Right atrium auricular region (tissue), 2 donors: ENCODE measurements around the gene BRSK2. TPM values are rescaled to one million over a fixed set of nuclear protein-coding genes. Genes with fewer than 3 reads are reported as not detected.
"Not testable (repeated sequence)": the region's sequence is repeated elsewhere in the genome, so short reads cannot be mapped to it uniquely, and the experiment has no call there.

ENCODE experiments used
- DNase-seq: peaks from one replicate; pipeline ENCODE4 v3.0.0-alpha.2; 2019; ENCODE audit warnings: low spot score
- H3K27ac ChIP-seq, 2 donors: fragments of 200-600 bp; sonication (generic); 1 replicate in 1 of 2; 2 replicates in 1 of 2; pipeline ENCODE4 v1.5.1; 2016 to 2019
- H3K27me3 ChIP-seq, 2 donors: fragments of 200-600 bp; sonication (generic); one replicate each; pipeline versions ENCODE4 v1.5.1 to v1.6.0; 2017 to 2019
- H3K36me3 ChIP-seq: fragments of 200-600 bp; sonication (generic); one replicate; pipeline ENCODE4 v1.5.1; 2016
- H3K4me1 ChIP-seq, 2 donors: fragments of 200-600 bp; sonication (generic); one replicate each; pipeline versions ENCODE4 v1.5.1 to v1.6.0; 2017 to 2019
- H3K4me3 ChIP-seq, 2 donors: fragments of 200-600 bp; sonication (generic); 1 replicate in 1 of 2; 2 replicates in 1 of 2; pipeline ENCODE4 v1.5.1; 2017 to 2019; ENCODE audit warnings: mild to moderate bottlenecking in 1 of 2, moderate library complexity in 1 of 2
- H3K9me3 ChIP-seq, 2 donors: fragments of 200-600 bp; sonication (generic); one replicate each; pipeline ENCODE4 v1.5.1; 2019
- CTCF ChIP-seq, 2 donors: fragments of 200-600 bp; sonication (generic); IDR thresholded peaks; one replicate each; pipeline ENCODE4 v1.5.1; 2019; ENCODE audit warnings: antibody characterized with exemption in 2 of 2
- total RNA-seq, 2 donors: library from RNA; depleted of rRNA; stranded (reverse); fragments of >200 nt; gene quantifications; one replicate each; pipeline ENCODE4 v1.1.0, GENCODE V29; 2016

The BRSK2 gene
- total RNA-seq, 2 donors from 2014 or later, result 0.19 to 0.51 TPM

GRCh38 chr11:1353383-1354124 lies 36.2 kb upstream of the BRSK2 start:
- no peak for DNase-seq
- no peaks in the 10 kb centered on the region for H3K27me3 ChIP-seq
- H3K4me1 ChIP-seq, result no peaks in the 10 kb centered on the region

GRCh38 chr11:1354125-1354938 lies 35.4 kb upstream of the BRSK2 start:
- H3K36me3 ChIP-seq, result no peaks in the 10 kb centered on the region
- no peak for TF ChIP-seq CTCF (IDR thresholded peaks at IDR 0.05)
- H3K4me1 ChIP-seq, result no peaks in the 10 kb centered on the region
- H3K27me3 ChIP-seq, result no peaks in the 10 kb centered on the region
- H3K4me3 ChIP-seq, result no peak overlapping the region
- no peak overlapping the region for H3K27ac ChIP-seq
- no peak for DNase-seq
- H3K9me3 ChIP-seq, result no peaks in the 10 kb centered on the region

More at GRCh38 chr11:1353383-1354124, 36.2 kb upstream of the BRSK2 start:
- no peak overlapping the region for H3K4me3 ChIP-seq
- no peaks in the 10 kb centered on the region for H3K9me3 ChIP-seq
- H3K27ac ChIP-seq, result no peak overlapping the region
- no peaks in the 10 kb centered on the region for H3K36me3 ChIP-seq
- TF ChIP-seq CTCF (IDR thresholded peaks at IDR 0.05), result no peak

GRCh38 chr11:1356007-1356435 lies 33.7 kb upstream of the BRSK2 start:
- Histone ChIP-seq H3K4me1 (no peaks in the 10 kb centered on the region), H3K27ac (no peak overlapping the region), H3K9me3 (no peaks in the 10 kb centered on the region), H3K4me3 (no peak overlapping the region), H3K27me3 (no peaks in the 10 kb centered on the region), H3K36me3 (no peaks in the 10 kb centered on the region)
- DNase-seq, result no peak
- no peak for TF ChIP-seq CTCF (IDR thresholded peaks at IDR 0.05)

GRCh38 chr11:1356478-1356960 lies 33.2 kb upstream of the BRSK2 start:
- no peak for DNase-seq
- Histone ChIP-seq H3K4me3 (no peak overlapping the region), H3K9me3 (no peaks in the 10 kb centered on the region), H3K27ac (no peak overlapping the region), H3K36me3 (no peaks in the 10 kb centered on the region), H3K4me1 (no peaks in the 10 kb centered on the region), H3K27me3 (no peaks in the 10 kb centered on the region)
- TF ChIP-seq CTCF (IDR thresholded peaks at IDR 0.05), result no peak

- no peaks in the 10 kb centered on the region for H3K36me3 ChIP-seq
- DNase-seq, result peak; percentile 65
- no peaks in the 10 kb centered on the region for H3K9me3 ChIP-seq
- H3K4me1 ChIP-seq, result no peaks in the 10 kb centered on the region
- no peak overlapping the region for H3K4me3 ChIP-seq
- no peaks in the 10 kb centered on the region for H3K27me3 ChIP-seq
- no peak overlapping the region for H3K27ac ChIP-seq
- no peak for TF ChIP-seq CTCF (IDR thresholded peaks at IDR 0.05)
Observed at GRCh38 chr11:1358286-1358685, 31.4 kb upstream of the BRSK2 start.

- not testable (repeated sequence) for H3K4me3 ChIP-seq, H3K27ac ChIP-seq, H3K9me3 ChIP-seq, H3K36me3 ChIP-seq, H3K4me1 ChIP-seq, H3K27me3 ChIP-seq, DNase-seq
Observed at GRCh38 chr11:1358931-1359330, 30.8 kb upstream of the BRSK2 start.
